Right renal pelvis (tissue), 4 donors: Measurements from ENCODE around the gene ATP6V1E1. TPM values are rescaled to one million over a fixed set of nuclear protein-coding genes. Genes with fewer than 3 reads are reported as not detected.
"Not testable (repeated sequence)": the region's sequence is repeated elsewhere in the genome, so short reads cannot be mapped to it uniquely, and the experiment has no call there.

Source experiments
- DNase-seq, 4 donors: peaks; one replicate each; pipeline ENCODE4 v3.0.0-alpha.2; 2013; ENCODE audit warnings: low read depth in 4 of 4, low spot score in 3 of 4, missing footprints in 1 of 4
- polyA plus RNA-seq, 4 donors: library from polyadenylated mRNA; unstranded; fragments of 120-200 nt; gene quantifications; one replicate each; pipeline ENCODE4 v1.2.1, GENCODE V29; 2013; ENCODE audit not compliant: insufficient read length in 4 of 4

ATP6V1E1 gene
- 100 to 1,000 TPM; 135 to 148 (median 140) TPM for polyA plus RNA-seq

- peak; percentile 91 to 94 (median 91) for DNase-seq
Measured at GRCh38 chr22:17628406-17629172, at the start of gene ATP6V1E1. TSS of gene ATP6V1E1 (minus strand) at chr22:17628749. CDS start at chr22:17628635, 114 bp downstream.

GRCh38 chr22:17675584-17675983 is 47.0 kb upstream of the ATP6V1E1 start:
- no peak for DNase-seq

DNA sequence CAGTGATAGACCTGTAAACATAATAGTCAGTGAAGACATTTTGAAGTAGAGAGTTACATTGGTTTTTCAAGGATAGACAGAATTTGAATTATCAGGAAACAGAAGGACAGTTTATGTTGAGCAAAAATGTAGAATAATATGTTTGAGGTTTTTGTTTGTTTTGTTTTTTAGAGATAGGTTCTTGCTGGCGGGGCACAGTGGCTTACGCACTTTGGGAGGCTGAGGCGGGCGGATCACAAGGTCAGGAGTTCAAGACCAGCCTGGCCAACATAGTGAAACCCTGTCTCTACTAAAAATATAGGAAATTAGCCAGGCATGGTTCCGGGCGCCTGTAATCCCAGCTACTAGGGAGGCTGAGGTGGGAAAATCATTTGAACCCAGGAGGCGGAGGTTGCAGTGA is 45.6 kb upstream of the ATP6V1E1 start:
- DNase-seq: no peak

GRCh38 chr22:17672417-17672991 is 44.0 kb upstream of the ATP6V1E1 start:
- DNase-seq: no peak

GRCh38 chr22:17671521-17672092 is 43.1 kb upstream of the ATP6V1E1 start:
- DNase-seq: not testable (repeated sequence)

DNA sequence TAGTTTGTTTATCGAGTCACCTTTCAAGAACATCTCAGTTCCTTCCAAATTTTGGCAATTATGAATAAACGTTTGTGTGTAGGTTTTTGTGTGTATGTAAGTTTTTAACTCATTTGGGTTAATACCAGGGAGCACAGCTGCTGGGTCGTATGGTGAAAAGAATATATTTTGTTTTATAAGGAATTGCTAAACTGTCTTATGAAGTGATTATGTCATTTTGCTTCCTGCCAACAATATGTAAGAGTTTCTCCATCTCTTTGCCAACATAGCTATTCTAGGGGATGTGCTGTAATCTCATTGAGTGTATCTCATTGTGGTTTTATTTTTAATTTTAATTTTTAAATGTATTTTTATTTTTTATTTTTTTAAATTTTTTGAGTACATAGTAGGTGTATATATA is 37.3 kb upstream of the ATP6V1E1 start:
- no peak for DNase-seq

- no peak for DNase-seq
Measured at GRCh38 chr22:17665248-17665647, 36.7 kb upstream of the ATP6V1E1 start.

DNA sequence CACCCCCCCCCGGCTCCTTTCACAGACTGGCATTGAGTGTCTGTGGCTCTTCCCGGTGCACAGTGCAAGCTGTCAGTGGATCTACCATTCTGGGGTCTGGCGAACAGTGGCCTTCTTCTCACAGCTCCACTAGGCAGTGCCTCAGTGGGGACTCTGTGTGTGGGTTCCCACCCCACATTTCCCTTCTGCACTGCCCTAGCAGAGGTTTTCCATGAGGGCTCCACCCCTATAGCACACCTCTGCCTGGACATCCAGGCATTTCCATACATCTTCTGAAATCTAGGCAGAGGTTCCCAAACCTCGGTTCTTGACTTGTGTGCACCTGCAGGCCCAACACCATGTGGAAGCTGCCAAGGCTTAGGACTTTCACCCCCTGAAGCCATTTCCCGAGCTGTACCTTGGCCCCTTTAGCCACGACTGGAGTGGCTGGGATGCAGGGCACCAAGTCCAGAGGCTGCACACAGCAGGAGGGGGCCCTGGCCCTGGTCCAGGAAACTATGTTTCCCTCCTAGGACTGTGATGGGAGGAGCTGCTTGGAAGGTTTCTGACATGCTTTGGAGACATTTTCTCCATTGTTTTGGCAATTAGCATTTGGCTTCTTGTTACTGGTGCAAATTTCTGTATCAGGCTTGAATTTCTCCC is 36.0 kb upstream of the ATP6V1E1 start:
- no peak for DNase-seq

- no peak for DNase-seq
Measured at GRCh38 chr22:17656870-17657395, 28.4 kb upstream of the ATP6V1E1 start.

DNA sequence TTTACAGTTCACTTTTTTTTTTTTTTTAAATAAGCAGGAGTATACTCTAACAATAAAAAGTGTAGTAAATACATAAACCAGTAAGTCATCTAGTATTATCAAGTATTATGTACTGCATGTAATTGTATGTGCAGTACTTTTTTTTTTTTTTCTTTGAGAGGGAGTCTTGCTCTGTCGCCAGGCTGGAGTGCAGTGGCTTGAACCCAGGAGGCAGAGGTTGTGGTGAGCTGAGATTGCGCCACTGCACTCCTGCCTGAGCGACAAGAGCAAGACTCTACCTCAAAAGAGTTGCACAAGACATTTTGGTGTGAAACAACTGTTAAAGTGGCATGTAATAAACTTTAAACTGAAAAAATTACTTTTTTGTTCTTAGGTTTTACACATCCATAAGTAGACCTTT is 26.7 kb upstream of the ATP6V1E1 start:
- DNase-seq: no peak

- DNase-seq: no peak
Measured at GRCh38 chr22:17648569-17648968, 20.0 kb upstream of the ATP6V1E1 start.

DNA sequence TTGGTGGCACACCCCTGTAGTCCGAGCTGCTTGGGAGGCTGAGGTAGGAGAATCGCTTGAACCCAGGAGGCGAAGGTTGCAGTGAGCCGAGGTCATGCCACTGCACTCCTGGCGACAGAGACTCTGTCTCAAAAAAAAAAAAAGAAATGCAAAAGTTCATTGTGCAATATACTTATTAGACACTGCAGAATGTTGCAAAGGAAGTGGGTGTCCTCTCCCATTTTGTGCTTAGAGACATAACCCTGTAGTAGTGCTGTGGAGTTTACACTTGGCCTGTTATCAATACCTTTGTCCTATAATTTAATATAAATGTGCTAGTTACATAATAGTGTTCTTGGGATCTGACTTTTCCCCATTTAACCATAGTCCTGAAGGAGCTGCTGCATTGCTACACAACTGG is 19.4 kb upstream of the ATP6V1E1 start:
- DNase-seq: no peak

DNA sequence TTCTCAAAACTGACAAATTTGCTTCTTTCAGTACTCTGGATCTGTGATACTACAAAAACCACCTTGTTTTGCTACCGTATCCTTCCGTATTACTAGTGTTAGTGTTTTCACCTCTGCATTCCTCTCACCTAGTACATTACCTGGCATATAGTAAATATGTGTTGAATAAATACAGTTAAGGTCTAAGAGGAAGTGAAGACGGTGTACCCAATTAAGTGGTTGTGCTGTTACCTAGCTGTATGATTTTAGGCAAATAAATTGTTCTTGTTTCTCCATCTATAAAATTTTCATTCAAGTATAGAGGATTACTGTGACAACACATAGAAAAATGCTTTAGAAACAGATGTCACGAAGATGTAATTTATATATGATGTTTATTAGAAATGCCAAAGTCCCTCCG is 18.9 kb upstream of the ATP6V1E1 start:
- DNase-seq: no peak

- DNase-seq: not testable (repeated sequence)
Measured at GRCh38 chr22:17642357-17642756, 13.8 kb upstream of the ATP6V1E1 start.

DNA sequence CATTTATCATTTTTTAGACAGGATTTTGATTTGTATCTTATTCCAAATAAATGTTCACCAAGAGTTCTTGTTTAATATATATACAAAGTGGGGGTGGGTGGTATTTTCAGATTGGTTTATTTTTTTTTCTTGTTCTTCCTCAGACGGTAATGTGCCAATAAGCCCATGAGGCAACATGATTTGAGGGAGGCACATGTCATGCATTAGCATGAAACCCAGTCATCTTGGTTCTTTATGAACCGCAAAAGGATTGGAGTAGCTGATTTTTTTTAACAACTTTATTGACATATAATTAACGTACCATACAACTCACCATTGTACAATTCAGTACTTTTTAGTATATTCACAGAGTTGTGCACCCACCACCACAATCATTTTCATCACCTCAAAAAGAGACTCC is 12.7 kb upstream of the ATP6V1E1 start:
- DNase-seq: no peak

- DNase-seq: peak in 2 of 4 donors; percentile 16 to 38
Measured at GRCh38 chr22:17639247-17639741, 10.7 kb upstream of the ATP6V1E1 start.

- peak; percentile 86 to 90 (median 89) for DNase-seq
Measured at GRCh38 chr22:17638432-17639246, 10.1 kb upstream of the ATP6V1E1 start, which contains the start of gene BCL2L13. TSS of gene BCL2L13 (plus strand) at chr22:17638757. CDS start at chr22:17655712, 16,955 bp downstream.

DNA sequence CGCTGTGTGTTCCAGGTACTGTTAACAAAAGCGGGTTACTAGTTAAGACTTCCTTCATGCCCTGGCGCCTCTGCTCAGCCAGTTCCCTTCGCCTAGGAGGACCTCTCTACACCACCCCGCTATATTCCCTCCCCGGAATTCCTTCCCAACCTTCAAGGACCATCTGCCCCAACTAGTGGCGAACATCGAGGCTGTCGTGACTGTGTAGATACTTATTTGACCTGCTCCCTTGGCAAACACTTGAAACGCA is 9.6 kb upstream of the ATP6V1E1 start:
- no peak for DNase-seq

DNA sequence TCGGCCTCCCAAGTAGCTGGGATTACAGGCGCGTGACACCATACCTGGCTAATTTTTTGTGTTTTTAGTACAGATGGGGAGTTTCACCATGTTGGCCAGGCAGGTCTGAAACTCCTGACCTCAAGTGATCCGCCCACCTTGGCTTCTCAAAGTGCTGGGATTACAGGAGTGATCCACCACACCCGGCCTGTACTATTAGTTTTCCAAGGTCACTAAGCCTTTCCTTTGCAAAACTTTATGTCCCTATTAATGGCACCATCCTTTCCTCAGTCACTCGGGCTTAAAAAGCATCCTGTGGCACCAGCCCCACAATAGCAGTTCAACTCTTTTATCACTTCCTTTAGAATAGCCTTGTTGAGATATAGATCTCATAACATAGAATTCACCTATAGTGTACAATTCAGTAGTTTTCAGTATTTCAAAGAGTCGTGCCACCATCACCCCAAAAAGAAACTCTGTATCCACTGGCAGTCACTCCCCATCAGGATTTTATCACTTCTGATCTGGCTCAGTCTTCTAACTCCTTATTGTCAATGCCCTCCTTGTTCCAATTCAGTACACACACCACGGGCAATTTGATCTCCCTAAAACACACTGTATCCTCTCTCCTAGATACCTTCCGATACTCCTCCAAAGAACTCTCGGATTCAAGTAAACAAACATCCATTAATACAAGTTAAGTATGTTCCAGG is 9.1 kb upstream of the ATP6V1E1 start:
- no peak for DNase-seq

DNA sequence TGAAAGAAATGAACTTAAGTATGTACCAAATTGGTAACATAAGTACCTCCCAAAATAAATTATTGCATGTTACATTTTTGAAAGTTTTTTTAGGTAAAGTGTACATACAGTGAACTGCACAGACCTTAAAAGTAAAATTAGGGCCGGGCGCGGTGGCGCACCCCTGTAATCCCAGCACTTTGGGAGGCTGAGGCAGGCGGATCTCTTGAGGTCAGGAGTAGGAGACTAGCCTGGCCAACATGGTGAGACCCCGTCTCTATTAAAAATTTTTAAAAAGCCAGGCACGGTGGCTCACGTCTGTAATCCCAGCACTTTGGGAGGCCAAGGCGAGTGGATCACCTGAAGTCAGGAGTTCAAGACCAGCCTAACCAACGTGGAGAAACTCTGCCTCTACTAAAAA is 8.3 kb upstream of the ATP6V1E1 start:
- not testable (repeated sequence) for DNase-seq
